Ascending aorta (tissue), 2 donors: ENCODE results near the gene TEKTIP1. TPM values are rescaled to one million over a fixed set of nuclear protein-coding genes. Genes with fewer than 3 reads are reported as not detected.

ENCODE experiments used
- DNase-seq, 2 donors: peaks; one replicate each; pipeline ENCODE4 v3.0.0-alpha.2; 2019; ENCODE audit warnings: low spot score in 2 of 2
- H3K27ac ChIP-seq, 2 donors: fragments of 200-600 bp; sonication (generic); one replicate each; pipeline ENCODE4 v1.5.1; 2016 to 2017; ENCODE audit warnings: mild to moderate bottlenecking in 1 of 2
- H3K27me3 ChIP-seq: fragments of 200-600 bp; sonication (generic); one replicate; pipeline ENCODE4 v1.5.1; 2017
- H3K36me3 ChIP-seq, 2 donors: fragments of 200-600 bp; sonication (generic); one replicate each; pipeline ENCODE4 v1.5.1; 2016
- H3K4me1 ChIP-seq, 2 donors: fragments of 200-600 bp; sonication (generic); one replicate each; pipeline ENCODE4 v1.5.1; 2016 to 2017; ENCODE audit warnings: mild to moderate bottlenecking in 1 of 2
- H3K4me3 ChIP-seq, 2 donors: fragments of 200-600 bp; sonication (generic); one replicate each; pipeline ENCODE4 v1.5.1; 2016 to 2017; ENCODE audit warnings: mild to moderate bottlenecking in 1 of 2
- H3K9me3 ChIP-seq, 2 donors: fragments of 200-600 bp; sonication (generic); one replicate each; pipeline ENCODE4 v1.5.1; 2016
- intact Hi-C: fragments of 100-400 bp; cut with DNase I; formaldehyde crosslinking; loops from one replicate; pipeline ENCODE4 v1.15.1; 2023
- total RNA-seq: library from RNA; depleted of rRNA; stranded (reverse); fragments of >200 nt; gene quantifications from one replicate; pipeline ENCODE4 v1.1.0, GENCODE V29; 2016
- TF ChIP-seq, protein P1 (sequence below), 3 experiments: fragments of 200-600 bp in 2 of 3; fragments of 450-650 bp in 1 of 3; sonication (generic) in 2 of 3; IDR thresholded peaks; one replicate each; pipeline ENCODE4 v1.5.1; 2016 to 2019; ENCODE audit warnings: antibody characterized with exemption in 3 of 3, mild to moderate bottlenecking in 1 of 3, moderate library complexity in 1 of 3

TEKTIP1 gene
- total RNA-seq, 1 donor from 2014 or later: not detected

GRCh38 chr19:3575260-3575741 is 36.3 kb downstream of the TEKTIP1 start:
- Histone ChIP-seq H3K4me1 (peaks cover 8 to 21% of the 10 kb centered on the region in 2 donors), H3K9me3 (no peaks in the 10 kb centered on the region), H3K27ac (no peak overlapping the region), H3K27me3 (no peaks in the 10 kb centered on the region), H3K36me3 (peaks cover 0 to 6% of the 10 kb centered on the region in 2 donors), H3K4me3 (no peak overlapping the region)
- intact Hi-C loops: no loop called here
- TF ChIP-seq, protein P1, sequence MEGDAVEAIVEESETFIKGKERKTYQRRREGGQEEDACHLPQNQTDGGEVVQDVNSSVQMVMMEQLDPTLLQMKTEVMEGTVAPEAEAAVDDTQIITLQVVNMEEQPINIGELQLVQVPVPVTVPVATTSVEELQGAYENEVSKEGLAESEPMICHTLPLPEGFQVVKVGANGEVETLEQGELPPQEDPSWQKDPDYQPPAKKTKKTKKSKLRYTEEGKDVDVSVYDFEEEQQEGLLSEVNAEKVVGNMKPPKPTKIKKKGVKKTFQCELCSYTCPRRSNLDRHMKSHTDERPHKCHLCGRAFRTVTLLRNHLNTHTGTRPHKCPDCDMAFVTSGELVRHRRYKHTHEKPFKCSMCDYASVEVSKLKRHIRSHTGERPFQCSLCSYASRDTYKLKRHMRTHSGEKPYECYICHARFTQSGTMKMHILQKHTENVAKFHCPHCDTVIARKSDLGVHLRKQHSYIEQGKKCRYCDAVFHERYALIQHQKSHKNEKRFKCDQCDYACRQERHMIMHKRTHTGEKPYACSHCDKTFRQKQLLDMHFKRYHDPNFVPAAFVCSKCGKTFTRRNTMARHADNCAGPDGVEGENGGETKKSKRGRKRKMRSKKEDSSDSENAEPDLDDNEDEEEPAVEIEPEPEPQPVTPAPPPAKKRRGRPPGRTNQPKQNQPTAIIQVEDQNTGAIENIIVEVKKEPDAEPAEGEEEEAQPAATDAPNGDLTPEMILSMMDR (IDR thresholded peaks at IDR 0.05): no peak
- no peak for DNase-seq

GRCh38 chr19:3575949-3576673 is 37.1 kb downstream of the TEKTIP1 start:
- peak overlapping the region in 1 of 2 donors; percentile 56 for H3K27ac ChIP-seq
- peaks cover 0 to 6% of the 10 kb centered on the region in 2 donors for H3K36me3 ChIP-seq
- intact Hi-C loops: no loop called here
- no peaks in the 10 kb centered on the region for H3K9me3 ChIP-seq
- no peaks in the 10 kb centered on the region for H3K27me3 ChIP-seq
- peak overlapping the region; percentile 27 to 36 for H3K4me3 ChIP-seq
- TF ChIP-seq, protein P1 (IDR thresholded peaks at IDR 0.05): no peak
- peaks cover 8 to 23% of the 10 kb centered on the region in 2 donors for H3K4me1 ChIP-seq
- DNase-seq: no peak

- TF ChIP-seq, protein P1 (IDR thresholded peaks at IDR 0.05): no peak
- H3K27ac ChIP-seq: peak overlapping the region; percentile 47 to 56
- intact Hi-C loops: no loop called here
- no peak for DNase-seq
- H3K36me3 ChIP-seq: peaks cover 0 to 6% of the 10 kb centered on the region in 2 donors
- no peaks in the 10 kb centered on the region for H3K9me3 ChIP-seq
- H3K4me1 ChIP-seq: peaks cover 4 to 22% of the 10 kb centered on the region in 2 donors
- H3K4me3 ChIP-seq: peak overlapping the region; percentile 27 to 36
- H3K27me3 ChIP-seq: no peaks in the 10 kb centered on the region
Observed at GRCh38 chr19:3576696-3577443, 37.9 kb downstream of the TEKTIP1 start.

- TF ChIP-seq, protein P1 (IDR thresholded peaks at IDR 0.05): no peak
- Histone ChIP-seq H3K9me3 (no peaks in the 10 kb centered on the region), H3K36me3 (peaks cover 0 to 6% of the 10 kb centered on the region in 2 donors), H3K4me3 (no peak overlapping the region), H3K27me3 (no peaks in the 10 kb centered on the region), H3K27ac (peak overlapping the region in 1 of 2 donors; percentile 47), H3K4me1 (peaks cover 0 to 17% of the 10 kb centered on the region in 2 donors)
- intact Hi-C loops: no loop called here
- DNase-seq: no peak
Observed at GRCh38 chr19:3577723-3578344, 38.9 kb downstream of the TEKTIP1 start.

- Histone ChIP-seq H3K9me3 (no peaks in the 10 kb centered on the region), H3K4me3 (no peak overlapping the region), H3K27ac (no peak overlapping the region), H3K4me1 (peaks cover 0 to 17% of the 10 kb centered on the region in 2 donors), H3K27me3 (no peaks in the 10 kb centered on the region), H3K36me3 (peaks cover 0 to 6% of the 10 kb centered on the region in 2 donors)
- DNase-seq: no peak
- intact Hi-C loops: no loop called here
- TF ChIP-seq, protein P1 (IDR thresholded peaks at IDR 0.05): no peak
Observed at GRCh38 chr19:3578390-3578789, 39.4 kb downstream of the TEKTIP1 start.
